HTR-8/SVneo (cell line): ENCODE results near the gene SMARCC2.
A peak's percentile ranks its signal among the peaks of the same experiment; 100 is the strongest.
"Not testable (repeated sequence)": the region's sequence is repeated elsewhere in the genome, so short reads cannot be mapped to it uniquely, and the experiment has no call there.

Experiments
- DNase-seq: peaks from one replicate; pipeline ENCODE4 v3.0.0; 2011; ENCODE audit warnings: low spot score, mixed read lengths; ENCODE audit not compliant: insufficient read length
- FAIRE-seq: peaks from 2 replicates; lab custom pipeline; 2011; peaks lifted over from hg19 to GRCh38; lab: Jason Lieb, UNC

The SMARCC2 gene

GRCh38 chr12:56127888-56128669 is 61.2 kb downstream of the SMARCC2 start, which contains the start of gene ESYT1:
Gene ESYT1, plus strand, starts transcription at chr12:56128267. Its CDS starts 53 bp downstream, at chr12:56128320.
- FAIRE-seq, result peak; percentile 80
- DNase-seq, result peak; percentile 98

GRCh38 chr12:56127485-56127887 is 61.8 kb downstream of the SMARCC2 start:
- FAIRE-seq, result no peak
- no peak for DNase-seq

- no peak for FAIRE-seq
- DNase-seq, result no peak
Measured at GRCh38 chr12:56126732-56127239, 62.5 kb downstream of the SMARCC2 start.

GRCh38 chr12:56124133-56124532 is 65.2 kb downstream of the SMARCC2 start:
- DNase-seq, result no peak
- FAIRE-seq, result no peak

GRCh38 chr12:56122637-56123036 is 66.6 kb downstream of the SMARCC2 start:
- DNase-seq, result no peak
- FAIRE-seq, result no peak

GRCh38 chr12:56121204-56121870 is 67.9 kb downstream of the SMARCC2 start:
- FAIRE-seq (no peak), DNase-seq (no peak)

- DNase-seq (no peak), FAIRE-seq (no peak)
Measured at GRCh38 chr12:56120158-56120846, 69.0 kb downstream of the SMARCC2 start.

GRCh38 chr12:56119361-56119796 is 69.9 kb downstream of the SMARCC2 start:
- peak; percentile 84 for DNase-seq
- FAIRE-seq, result no peak

- no peak for FAIRE-seq
Measured at GRCh38 chr12:56118688-56119357, 70.5 kb downstream of the SMARCC2 start.

GRCh38 chr12:56117778-56118687 is 71.2 kb downstream of the SMARCC2 start, which contains the start of gene ZC3H10:
Gene ZC3H10, plus strand, starts transcription at chr12:56118266. Its CDS starts 2,297 bp downstream, at chr12:56120563.
- FAIRE-seq, result peak; percentile 98

More at GRCh38 chr12:56118688-56119357, 70.5 kb downstream of the SMARCC2 start:
- no peak for DNase-seq

GRCh38 chr12:56117082-56117706 is 72.1 kb downstream of the SMARCC2 start:
- FAIRE-seq, DNase-seq: not testable (repeated sequence)

More at GRCh38 chr12:56117778-56118687, 71.2 kb downstream of the SMARCC2 start, which contains the start of gene ZC3H10:
- DNase-seq, result peak; percentile 92

GRCh38 chr12:56116267-56117081 is 72.8 kb downstream of the SMARCC2 start, which contains the start of gene RPL41:
Gene RPL41, plus strand, starts transcription at chr12:56116633.
- DNase-seq (peak; percentile 69), FAIRE-seq (peak; percentile 23)

GRCh38 chr12:56115329-56115728 is 74.0 kb downstream of the SMARCC2 start:
- FAIRE-seq (no peak), DNase-seq (no peak)

- no peak for FAIRE-seq
- DNase-seq, result no peak
Measured at GRCh38 chr12:56114084-56114483, 75.2 kb downstream of the SMARCC2 start.
